ACC112 (cell line): ENCODE data around the gene GNAO1.

Source experiments
- H2AFZ ChIP-seq: fragments of 200-600 bp; sonication (generic); one replicate; pipeline ENCODE4 v1.6.0; 2017; ENCODE audit warnings: antibody characterized with exemption, low read length; ENCODE audit not compliant: unreplicated experiment
- H3K27ac ChIP-seq: fragments of 200-600 bp; sonication (generic); 2 replicates; pipeline ENCODE4 v1.5.1; 2014; ENCODE audit warnings: low read depth, mild to moderate bottlenecking, antibody characterized with exemption, low read length, moderate library complexity
- H3K27me3 ChIP-seq: fragments of 200-600 bp; sonication (generic); 2 replicates; pipeline ENCODE4 v1.6.1; 2014; ENCODE audit warnings: mild to moderate bottlenecking, antibody characterized with exemption, low read length, moderate library complexity, mixed read lengths; ENCODE audit not compliant: insufficient read depth
- H3K36me3 ChIP-seq: fragments of 200-600 bp; sonication (generic); 2 replicates; pipeline ENCODE4 v1.6.1; 2016; ENCODE audit warnings: mild to moderate bottlenecking, antibody characterized with exemption, low read length, moderate library complexity, mixed read lengths; ENCODE audit not compliant: insufficient read depth
- H3K4me1 ChIP-seq: fragments of 200-600 bp; sonication (generic); one replicate; pipeline ENCODE4 v1.6.1; 2016; ENCODE audit warnings: low read length, mixed read lengths; ENCODE audit not compliant: insufficient read depth, unreplicated experiment, control insufficient read depth
- H3K4me3 ChIP-seq: fragments of 200-600 bp; sonication (generic); 2 replicates; pipeline ENCODE4 v1.5.1; 2014; ENCODE audit warnings: mild to moderate bottlenecking, low read depth, low read length
- H3K79me2 ChIP-seq: fragments of 200-600 bp; sonication (generic); one replicate; pipeline ENCODE4 v1.6.0; 2016; ENCODE audit warnings: low read length; ENCODE audit not compliant: control insufficient read depth, unreplicated experiment, insufficient read depth

The GNAO1 gene

DNA sequence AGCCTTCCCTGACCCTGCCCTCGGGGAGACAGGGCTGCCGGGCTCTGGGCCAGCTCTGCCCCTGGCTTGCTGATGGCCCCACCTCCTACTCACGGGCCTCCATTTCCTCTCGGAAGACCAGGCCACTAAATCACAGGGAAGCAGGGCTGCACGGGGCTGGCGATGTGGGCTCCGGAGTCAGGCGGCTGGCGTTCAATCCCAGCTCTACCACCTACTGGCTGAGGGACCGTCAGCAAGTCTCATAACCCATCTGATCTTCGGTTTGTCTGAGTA is 120.7 kb downstream of the GNAO1 start:
- Histone ChIP-seq H3K4me1 (no peaks in the 10 kb centered on the region), H3K79me2 (no peaks in the 10 kb centered on the region), H3K4me3 (no peak overlapping the region), H2AFZ (no peak overlapping the region), H3K27ac (no peak overlapping the region), H3K36me3 (no peaks in the 10 kb centered on the region), H3K27me3 (peaks cover 26% of the 10 kb centered on the region)

DNA sequence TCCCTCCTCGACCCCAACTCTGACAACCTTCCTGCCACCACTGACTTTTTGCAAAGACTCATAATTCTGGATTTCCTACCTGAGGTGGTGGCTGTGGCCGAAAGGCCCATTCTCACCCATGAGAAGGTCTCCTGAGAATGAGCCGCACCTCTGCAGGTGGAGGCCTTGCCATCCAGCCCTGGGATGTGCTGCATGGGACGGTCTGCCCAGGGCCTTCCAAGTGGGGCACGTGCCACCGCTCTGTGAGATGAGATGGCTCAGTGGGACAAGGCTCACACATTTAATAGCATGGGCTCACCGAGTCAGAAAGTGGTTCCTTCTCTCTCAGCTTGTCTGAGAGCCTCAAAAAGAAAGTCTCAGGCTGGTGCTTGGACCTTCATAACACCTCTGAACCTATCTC is 121.3 kb downstream of the GNAO1 start:
- H3K4me1 ChIP-seq, result no peaks in the 10 kb centered on the region
- H2AFZ ChIP-seq, result no peak overlapping the region
- H3K27me3 ChIP-seq, result peaks cover 24% of the 10 kb centered on the region
- no peaks in the 10 kb centered on the region for H3K36me3 ChIP-seq
- H3K4me3 ChIP-seq, result no peak overlapping the region
- H3K27ac ChIP-seq, result no peak overlapping the region
- H3K79me2 ChIP-seq, result no peaks in the 10 kb centered on the region

- H3K36me3 ChIP-seq, result no peaks in the 10 kb centered on the region
- H3K4me3 ChIP-seq, result no peak overlapping the region
- no peaks in the 10 kb centered on the region for H3K4me1 ChIP-seq
Measured at GRCh38 chr16:56314244-56314850, 123.1 kb downstream of the GNAO1 start.

DNA sequence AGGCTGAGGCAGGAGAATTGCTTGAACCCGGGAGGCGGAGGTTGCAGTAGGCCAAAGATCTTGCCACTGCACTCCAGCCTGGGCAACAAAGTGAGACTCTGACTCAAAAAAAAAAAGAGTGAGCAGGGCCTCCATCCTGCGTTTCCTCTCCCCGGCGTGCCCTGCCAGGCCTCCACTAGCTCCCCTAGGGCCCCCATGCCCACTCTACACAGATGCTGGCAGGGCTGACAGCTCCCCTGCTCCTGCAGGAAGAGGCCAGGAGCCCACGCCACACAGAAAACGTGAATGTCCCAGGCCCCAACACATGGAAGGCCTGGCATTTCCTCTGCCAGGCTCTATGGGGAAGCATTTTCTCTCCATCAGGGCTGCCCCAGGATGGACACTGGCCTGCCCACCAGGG is 124.7 kb downstream of the GNAO1 start:
- Histone ChIP-seq H3K36me3 (no peaks in the 10 kb centered on the region), H3K4me1 (no peaks in the 10 kb centered on the region), H3K27me3 (peaks cover 16% of the 10 kb centered on the region), H3K4me3 (no peak overlapping the region), H3K27ac (no peak overlapping the region), H3K79me2 (no peaks in the 10 kb centered on the region), H2AFZ (no peak overlapping the region)

More at GRCh38 chr16:56314244-56314850, 123.1 kb downstream of the GNAO1 start:
- H3K27me3 ChIP-seq, result peaks cover 16% of the 10 kb centered on the region
- H2AFZ ChIP-seq, result no peak overlapping the region
- no peaks in the 10 kb centered on the region for H3K79me2 ChIP-seq
- H3K27ac ChIP-seq, result no peak overlapping the region

GRCh38 chr16:56316545-56316944 is 125.3 kb downstream of the GNAO1 start:
- H3K27ac ChIP-seq, result no peak overlapping the region
- no peaks in the 10 kb centered on the region for H3K4me1 ChIP-seq
- H3K4me3 ChIP-seq, result no peak overlapping the region
- peaks cover 16% of the 10 kb centered on the region for H3K27me3 ChIP-seq
- no peaks in the 10 kb centered on the region for H3K79me2 ChIP-seq
- no peak overlapping the region for H2AFZ ChIP-seq
- H3K36me3 ChIP-seq, result no peaks in the 10 kb centered on the region

GRCh38 chr16:56317998-56318826 is 126.9 kb downstream of the GNAO1 start:
- Histone ChIP-seq H3K4me1 (no peaks in the 10 kb centered on the region), H3K27ac (no peak overlapping the region), H3K79me2 (no peaks in the 10 kb centered on the region), H3K36me3 (no peaks in the 10 kb centered on the region), H3K4me3 (no peak overlapping the region), H2AFZ (peak overlapping the region; percentile 30), H3K27me3 (peaks cover 16% of the 10 kb centered on the region)

GRCh38 chr16:56318827-56319140 is 127.5 kb downstream of the GNAO1 start:
- H3K36me3 ChIP-seq, result no peaks in the 10 kb centered on the region
- no peak overlapping the region for H3K4me3 ChIP-seq
- no peak overlapping the region for H2AFZ ChIP-seq
- peaks cover 16% of the 10 kb centered on the region for H3K27me3 ChIP-seq
- no peaks in the 10 kb centered on the region for H3K79me2 ChIP-seq
- H3K27ac ChIP-seq, result no peak overlapping the region
- H3K4me1 ChIP-seq, result no peaks in the 10 kb centered on the region

GRCh38 chr16:56319376-56319775 is 128.1 kb downstream of the GNAO1 start:
- Histone ChIP-seq H3K4me1 (no peaks in the 10 kb centered on the region), H3K79me2 (no peaks in the 10 kb centered on the region), H3K27ac (no peak overlapping the region), H2AFZ (no peak overlapping the region), H3K4me3 (no peak overlapping the region), H3K36me3 (no peaks in the 10 kb centered on the region), H3K27me3 (peaks cover 16% of the 10 kb centered on the region)

GRCh38 chr16:56320056-56320455 is 128.8 kb downstream of the GNAO1 start:
- Histone ChIP-seq H3K4me1 (no peaks in the 10 kb centered on the region), H2AFZ (no peak overlapping the region), H3K27me3 (peaks cover 12% of the 10 kb centered on the region), H3K4me3 (no peak overlapping the region), H3K79me2 (no peaks in the 10 kb centered on the region), H3K36me3 (no peaks in the 10 kb centered on the region), H3K27ac (no peak overlapping the region)

GRCh38 chr16:56320811-56321558 is 129.7 kb downstream of the GNAO1 start:
- no peak overlapping the region for H2AFZ ChIP-seq
- H3K4me1 ChIP-seq, result no peaks in the 10 kb centered on the region
- no peak overlapping the region for H3K4me3 ChIP-seq
- peaks cover 8% of the 10 kb centered on the region; the same call in 1 of the 2 replicates for H3K27me3 ChIP-seq
- H3K27ac ChIP-seq, result no peak overlapping the region
- H3K36me3 ChIP-seq, result no peaks in the 10 kb centered on the region
- no peaks in the 10 kb centered on the region for H3K79me2 ChIP-seq

GRCh38 chr16:56321571-56321970 is 130.3 kb downstream of the GNAO1 start:
- Histone ChIP-seq H3K36me3 (no peaks in the 10 kb centered on the region), H3K79me2 (no peaks in the 10 kb centered on the region), H3K4me3 (no peak overlapping the region), H3K27ac (no peak overlapping the region), H3K4me1 (no peaks in the 10 kb centered on the region), H2AFZ (no peak overlapping the region), H3K27me3 (peaks cover 8% of the 10 kb centered on the region; the same call in 1 of the 2 replicates)
